HEK293 (cell line): Measurements from ENCODE around the gene CKS1B.

ENCODE experiments used
- CTCF ChIA-PET: fragments of 350-600 bp; formaldehyde crosslinking; extraction: SDS; loops from one replicate; lab custom pipeline; 2021; ENCODE audit warnings: antibody characterized with exemption; lab: Yijun Ruan, JAX
- POLR2A ChIA-PET: fragments of 300-600 bp; formaldehyde crosslinking; extraction: SDS; loops from one replicate; lab custom pipeline; 2020; ENCODE audit warnings: antibody characterized with exemption, inconsistent platforms; lab: Yijun Ruan, JAX
- H3K27ac ChIP-seq: fragments of 200-500 bp; sonication (Bioruptor generic); 2 replicates; pipeline ENCODE4 v1.5.1; 2014; ENCODE audit warnings: low read depth, low read length, control low read depth, inconsistent platforms; ENCODE audit errors: extremely low read depth
- H3K36me3 ChIP-seq, 2 experiments: fragments of 200-500 bp in 1 of 2; sonication (Bioruptor generic) in 1 of 2; 1 replicate in 1 of 2; 2 replicates in 1 of 2; pipeline ENCODE4 v1.5.1; 2014 to 2017; ENCODE audit warnings: inconsistent platforms in 2 of 2, low read length in 2 of 2; ENCODE audit not compliant: control insufficient read depth in 2 of 2, insufficient read depth in 1 of 2
- H3K4me1 ChIP-seq: fragments of 200-500 bp; sonication (Bioruptor generic); 2 replicates; pipeline ENCODE4 v1.5.1; 2014; ENCODE audit warnings: mild to moderate bottlenecking, low read length, inconsistent platforms; ENCODE audit not compliant: control insufficient read depth, insufficient read depth
- H3K4me3 ChIP-seq: 2 replicates; pipeline ENCODE4 v1.5.1; 2011; ENCODE audit warnings: low read depth, mild to moderate bottlenecking, control low read depth, low read length, moderate library complexity
- H3K9me3 ChIP-seq: fragments of 200-500 bp; sonication (Bioruptor generic); 2 replicates; pipeline ENCODE4 v1.5.1; 2014; ENCODE audit warnings: low read depth, low read length, inconsistent platforms; ENCODE audit not compliant: control insufficient read depth, insufficient read depth
- GLIS2 ChIP-seq: fragments of 450-650 bp; formaldehyde crosslinking; IDR thresholded peaks from 2 replicates; pipeline ENCODE4 v1.5.1; 2016; ENCODE audit warnings: missing biosample characterization, missing genetic modification characterization
- KLF10 ChIP-seq: fragments of 450-650 bp; IDR thresholded peaks from 2 replicates; pipeline ENCODE4 v1.5.1; 2018; ENCODE audit warnings: missing biosample characterization, mild to moderate bottlenecking, missing genetic modification characterization
- MZF1 ChIP-seq: fragments of 450-650 bp; formaldehyde crosslinking; IDR thresholded peaks from 2 replicates; pipeline ENCODE4 v1.5.1; 2017; ENCODE audit warnings: missing biosample characterization, missing genetic modification characterization, borderline replicate concordance
- PATZ1 ChIP-seq: fragments of 450-650 bp; formaldehyde crosslinking; IDR thresholded peaks from 2 replicates; pipeline ENCODE4 v1.5.1; 2016; ENCODE audit warnings: missing biosample characterization, missing genetic modification characterization
- PBX3 ChIP-seq: sonication (generic); formaldehyde crosslinking; IDR thresholded peaks from 2 replicates; pipeline ENCODE4 v1.8.1; 2022; ENCODE audit warnings: mild to moderate bottlenecking, moderate library complexity, missing genetic modification reagents
- SCRT1 ChIP-seq: fragments of 450-650 bp; formaldehyde crosslinking; IDR thresholded peaks from 2 replicates; pipeline ENCODE4 v1.5.1; 2016; ENCODE audit warnings: missing biosample characterization, missing genetic modification characterization, borderline replicate concordance
- SETDB1 ChIP-seq: IDR thresholded peaks from one replicate; pipeline ENCODE4 v1.6.1; 2017; ENCODE audit warnings: mild to moderate bottlenecking, low read length, moderate library complexity, mixed read lengths; ENCODE audit not compliant: insufficient read length
- TSHZ1 ChIP-seq: fragments of 450-650 bp; formaldehyde crosslinking; IDR thresholded peaks from 2 replicates; pipeline ENCODE4 v1.5.1; 2016; ENCODE audit warnings: missing biosample characterization, missing genetic modification characterization, borderline replicate concordance
- ZNF146 ChIP-seq: fragments of 450-650 bp; formaldehyde crosslinking; IDR thresholded peaks from 2 replicates; pipeline ENCODE4 v1.5.1; 2016; ENCODE audit warnings: missing biosample characterization, missing genetic modification characterization
- ZNF2 ChIP-seq: fragments of 450-650 bp; formaldehyde crosslinking; IDR thresholded peaks from 2 replicates; pipeline ENCODE4 v1.5.1; 2016; ENCODE audit warnings: missing biosample characterization, missing genetic modification characterization
- ZNF280D ChIP-seq: fragments of 450-650 bp; formaldehyde crosslinking; IDR thresholded peaks from 2 replicates; pipeline ENCODE4 v1.5.1; 2016; ENCODE audit warnings: missing biosample characterization, missing genetic modification characterization
- ZNF311 ChIP-seq: fragments of 450-650 bp; formaldehyde crosslinking; IDR thresholded peaks from 2 replicates; pipeline ENCODE4 v1.5.1; 2017; ENCODE audit warnings: missing biosample characterization, missing genetic modification characterization, borderline replicate concordance
- ZNF335 ChIP-seq: fragments of 450-650 bp; formaldehyde crosslinking; conservative IDR thresholded peaks from 2 replicates; pipeline ENCODE4 v1.5.1; 2016; ENCODE audit warnings: missing biosample characterization, missing genetic modification characterization
- ZNF423 ChIP-seq: fragments of 450-650 bp; formaldehyde crosslinking; IDR thresholded peaks from 2 replicates; pipeline ENCODE4 v1.5.1; 2016; ENCODE audit warnings: missing biosample characterization, missing genetic modification characterization
- ZNF580 ChIP-seq: fragments of 450-650 bp; formaldehyde crosslinking; IDR thresholded peaks from 2 replicates; pipeline ENCODE4 v1.5.1; 2016; ENCODE audit warnings: missing biosample characterization, missing genetic modification characterization
- ZNF585B ChIP-seq: fragments of 450-650 bp; formaldehyde crosslinking; IDR thresholded peaks from 2 replicates; pipeline ENCODE4 v1.5.1; 2016; ENCODE audit warnings: missing biosample characterization, missing genetic modification characterization
- ZNF785 ChIP-seq: fragments of 450-650 bp; formaldehyde crosslinking; IDR thresholded peaks from 2 replicates; pipeline ENCODE4 v1.5.1; 2016; ENCODE audit warnings: missing biosample characterization, missing genetic modification characterization

CKS1B gene

GRCh38 chr1:154962795-154963330 is 11.6 kb upstream of the CKS1B start:
- TF ChIP-seq MZF1 (no peak), ZNF423 (tag by site-specific recombination) (no peak), ZNF585B (no peak), TSHZ1 (tag by site-specific recombination) (no peak), ZNF311 (tag by site-specific recombination) (no peak), ZNF2 (tag by site-specific recombination) (no peak), ZNF335 (tag by site-specific recombination) (no peak), ZNF280D (tag by site-specific recombination) (no peak), ZNF146 (tag by site-specific recombination) (no peak), ZNF785 (tag by site-specific recombination) (no peak), ZNF580 (tag by site-specific recombination) (no peak), SETDB1 (no peak), PBX3 (no peak), SCRT1 (tag by site-specific recombination) (no peak), PATZ1 (no peak), GLIS2 (tag by site-specific recombination) (no peak), KLF10 (tag by site-specific recombination) (no peak)
- CTCF ChIA-PET, result interaction anchor here (0.6 to 2.5 kb wide), 3 partner anchors 10 to 799 kb away, joined by 3 to 16 read pairs (median 4); partner anchors contain the start of gene ADAM15
- peak overlapping the region; percentile 94 for H3K27ac ChIP-seq
- H3K9me3 ChIP-seq, result no peaks in the 10 kb centered on the region
- H3K4me3 ChIP-seq, result peak overlapping the region; percentile 90
- peaks cover 8% of the 10 kb centered on the region for H3K4me1 ChIP-seq
- POLR2A ChIA-PET, result interaction anchor here (1.0 to 2.9 kb wide), 3 partner anchors 9 to 21 kb away, joined by 4 to 69 read pairs (median 17); partner anchors contain the start of genes FLAD1 and SHC1
- H3K36me3 ChIP-seq, result peaks cover 3 to 70% of the 10 kb centered on the region in 2 experiments
